OCI-LY7 (cell line): ENCODE results near the gene TELO2. TPM values are rescaled to one million over a fixed set of nuclear protein-coding genes. Genes with fewer than 3 reads are reported as not detected.

Experiments used
- Bru-seq: library from RNA; stranded (reverse); fragments of 400-500 nt; gene quantifications from one replicate; lab custom pipeline; 2021; lab: Mats Ljungman, UMichigan
- BruChase-seq, 2 experiments: library from RNA; stranded (reverse); fragments of 400-500 nt; gene quantifications; one replicate each; lab custom pipeline; 2021; lab: Mats Ljungman, UMichigan
- BruUV-seq: library from RNA; stranded (reverse); fragments of 400-500 nt; replicated peaks from 2 replicates; lab custom pipeline; 2021; lab: Mats Ljungman, UMichigan
- CTCF ChIA-PET: fragments of 300-600 bp; sonication (Branson Sonifier 250); formaldehyde crosslinking; loops from one replicate; lab custom pipeline; 2022; ENCODE audit warnings: antibody characterized with exemption; ENCODE audit not compliant: unreplicated experiment; lab: Charles Lee
- POLR2A ChIA-PET: fragments of 300-600 bp; sonication (Branson Sonifier 250); formaldehyde crosslinking; loops from one replicate; lab custom pipeline; 2022; ENCODE audit warnings: antibody characterized with exemption; lab: Charles Lee
- DNase-seq: peaks from one replicate; pipeline ENCODE4 v3.0.0-alpha.2; 2015; ENCODE audit warnings: low spot score
- H2AFZ ChIP-seq: fragments of 200-600 bp; sonication (generic), shearing (Covaris generic); 2 replicates; pipeline ENCODE4 v1.6.1; 2014; ENCODE audit warnings: mild to moderate bottlenecking, antibody characterized with exemption, low read length, moderate library complexity
- H3K27ac ChIP-seq: fragments of 200-600 bp; sonication (generic); 2 replicates; pipeline ENCODE4 v1.5.1; 2014; ENCODE audit warnings: mixed run types, low read depth, mild to moderate bottlenecking, moderate library complexity, low read length, inconsistent platforms; ENCODE audit not compliant: poor library complexity, severe bottlenecking
- H3K36me3 ChIP-seq: fragments of 200-600 bp; sonication (generic); 2 replicates; pipeline ENCODE4 v1.6.1; 2014; ENCODE audit warnings: mild to moderate bottlenecking, antibody characterized with exemption, low read length, moderate library complexity, mixed read lengths; ENCODE audit not compliant: insufficient read depth
- H3K4me1 ChIP-seq: fragments of 200-600 bp; sonication (generic); 2 replicates; pipeline ENCODE4 v1.5.1; 2014; ENCODE audit warnings: mild to moderate bottlenecking, low read length; ENCODE audit not compliant: insufficient read depth, poor library complexity, severe bottlenecking
- H3K4me2 ChIP-seq: fragments of 200-600 bp; sonication (generic); 2 replicates; pipeline ENCODE4 v1.6.1; 2014; ENCODE audit warnings: mild to moderate bottlenecking, low read length
- H3K4me3 ChIP-seq: fragments of 200-600 bp; sonication (generic); 2 replicates; pipeline ENCODE4 v1.5.1; 2014; ENCODE audit warnings: mild to moderate bottlenecking, low read depth, low read length; ENCODE audit not compliant: poor library complexity, severe bottlenecking
- H3K79me2 ChIP-seq: fragments of 200-600 bp; sonication (generic); 2 replicates; pipeline ENCODE4 v1.6.1; 2016; ENCODE audit warnings: low read depth, mild to moderate bottlenecking, low read length, moderate library complexity, mixed read lengths; ENCODE audit not compliant: insufficient read depth
- H3K9me2 ChIP-seq: fragments of 200-600 bp; sonication (generic); 2 replicates; pipeline ENCODE4 v1.6.1; 2016; ENCODE audit warnings: mild to moderate bottlenecking, low read length, mixed read lengths; ENCODE audit not compliant: insufficient read depth
- H3K9me3 ChIP-seq: fragments of 200-600 bp; sonication (generic); 2 replicates; pipeline ENCODE4 v1.6.1; 2014; ENCODE audit warnings: mild to moderate bottlenecking, mixed run types, low read length, mixed read lengths
- H4K20me1 ChIP-seq: fragments of 200-600 bp; sonication (generic); 2 replicates; pipeline ENCODE4 v1.6.1; 2014; ENCODE audit warnings: mild to moderate bottlenecking, antibody characterized with exemption, low read length, moderate library complexity, mixed read lengths; ENCODE audit not compliant: insufficient read depth
- EZH2phosphoT487 ChIP-seq: fragments of 200-600 bp; sonication (generic); IDR thresholded peaks from 2 replicates; pipeline ENCODE4 v1.6.1; 2018; ENCODE audit warnings: low read depth, borderline replicate concordance, mild to moderate bottlenecking, mixed run types, antibody characterized with exemption, low read length, moderate library complexity, mixed read lengths
- intact Hi-C: fragments of 100-400 bp; cut with micrococcal nuclease; formaldehyde crosslinking; loops from one replicate; pipeline ENCODE4 v1.10.0; 2022; ENCODE audit not compliant: unreplicated experiment
- long read RNA-seq: library from polyadenylated mRNA; stranded (forward); transcript quantifications from one replicate; pipeline ENCODE4 v2.0.0, GENCODE V29; 2022
- total RNA-seq, 2 experiments: library from RNA; depleted of rRNA in 1 of 2; stranded (reverse); fragments of >200 nt in 1 of 2; shearing (Covaris generic) in 1 of 2; gene quantifications; 2 replicates each; pipeline ENCODE4 v1.2.3, GENCODE V29; 2014 to 2022
- TF ChIP-seq, protein P1 (sequence below): fragments of 200-600 bp; sonication (generic); conservative IDR thresholded peaks from 2 replicates; pipeline ENCODE4 v1.5.1; 2014; ENCODE audit warnings: mild to moderate bottlenecking, antibody characterized with exemption, low read length, moderate library complexity, mixed read lengths

Gene TELO2
- total RNA-seq (2014; rRNA removed; shearing (Covaris generic)), result 43.5 and 58.2 TPM in 2 replicates
- 63.7 and 70.1 TPM in 2 replicates for total RNA-seq (2022)
- Bru-seq, nascent RNA, result percentile 57 among the genes with signal in this experiment
- percentile 69 among the genes with signal in this experiment for BruChase-seq, experiment 1, labeled RNA remaining after a 6-hour chase
- BruChase-seq, experiment 2, labeled RNA remaining after a 2-hour chase, result percentile 69 among the genes with signal in this experiment
- long read RNA-seq, transcript TELO2-201 (21 exons, 3,314 nt), result major isoform, 39 of 82 reads
- long read RNA-seq, partial matches to known transcripts, result 12 of 82 reads
- long read RNA-seq, other reads (novel, unspliced or antisense), result 30 of 82 reads

DNA sequence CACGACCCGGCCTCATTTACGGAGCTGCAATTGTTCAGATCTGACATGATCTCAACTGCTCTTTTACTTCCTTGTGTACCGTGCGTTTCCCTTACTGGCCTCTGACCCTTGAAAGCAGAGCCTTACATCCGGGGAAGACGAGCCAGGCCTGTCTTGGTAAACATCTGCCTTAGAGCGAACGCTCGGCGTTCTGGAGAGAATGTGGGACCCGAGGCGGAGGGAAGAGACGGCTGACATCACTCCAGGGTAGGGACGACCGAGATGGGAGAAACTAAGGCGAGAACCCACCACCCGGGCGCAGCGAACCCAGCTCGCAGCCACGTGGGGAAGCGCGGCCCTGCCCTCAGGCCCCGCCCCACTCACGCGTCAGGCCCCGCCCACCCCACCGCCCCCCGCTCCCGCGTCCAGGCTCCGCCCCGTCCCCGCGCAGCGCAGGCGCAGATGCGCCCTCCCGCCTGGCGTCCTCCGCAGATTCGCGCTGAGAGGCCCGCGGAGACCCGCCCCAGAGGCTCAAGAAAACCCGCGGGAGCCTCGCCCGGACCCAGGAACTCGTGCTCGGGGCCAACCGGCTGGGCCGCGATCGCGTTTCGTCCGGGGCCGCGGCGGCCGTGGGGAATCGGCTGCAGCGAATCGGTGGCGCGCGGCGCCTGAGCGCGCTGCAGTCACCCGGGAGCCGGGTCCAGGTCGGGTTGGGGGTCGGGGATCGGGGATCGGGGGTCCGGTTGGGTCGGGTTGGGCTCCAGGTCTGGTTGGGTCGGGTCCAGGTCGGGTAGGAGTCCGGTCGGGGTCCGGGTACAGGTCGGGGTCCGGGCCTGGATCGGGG is at the start of gene TELO2:
TSS of gene TELO2 (plus strand) at position 438 of the 823 bp plus-strand sequence. CDS start 922 bp downstream, outside the sequence.
- TF ChIP-seq EZH2phosphoT487, result no peak
- TF ChIP-seq, protein P1, sequence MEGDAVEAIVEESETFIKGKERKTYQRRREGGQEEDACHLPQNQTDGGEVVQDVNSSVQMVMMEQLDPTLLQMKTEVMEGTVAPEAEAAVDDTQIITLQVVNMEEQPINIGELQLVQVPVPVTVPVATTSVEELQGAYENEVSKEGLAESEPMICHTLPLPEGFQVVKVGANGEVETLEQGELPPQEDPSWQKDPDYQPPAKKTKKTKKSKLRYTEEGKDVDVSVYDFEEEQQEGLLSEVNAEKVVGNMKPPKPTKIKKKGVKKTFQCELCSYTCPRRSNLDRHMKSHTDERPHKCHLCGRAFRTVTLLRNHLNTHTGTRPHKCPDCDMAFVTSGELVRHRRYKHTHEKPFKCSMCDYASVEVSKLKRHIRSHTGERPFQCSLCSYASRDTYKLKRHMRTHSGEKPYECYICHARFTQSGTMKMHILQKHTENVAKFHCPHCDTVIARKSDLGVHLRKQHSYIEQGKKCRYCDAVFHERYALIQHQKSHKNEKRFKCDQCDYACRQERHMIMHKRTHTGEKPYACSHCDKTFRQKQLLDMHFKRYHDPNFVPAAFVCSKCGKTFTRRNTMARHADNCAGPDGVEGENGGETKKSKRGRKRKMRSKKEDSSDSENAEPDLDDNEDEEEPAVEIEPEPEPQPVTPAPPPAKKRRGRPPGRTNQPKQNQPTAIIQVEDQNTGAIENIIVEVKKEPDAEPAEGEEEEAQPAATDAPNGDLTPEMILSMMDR, result no peak
- Histone ChIP-seq H3K79me2 (peaks cover 7% of the 10 kb centered on the region; the same call in 1 of the 2 replicates), H4K20me1 (no peaks in the 10 kb centered on the region), H3K4me1 (peaks cover 16% of the 10 kb centered on the region), H3K4me3 (peak within 1 kb of the TSS; percentile 90), H3K9me2 (no peaks in the 10 kb centered on the region), H2AFZ (peak within 1 kb of the TSS; percentile 65), H3K36me3 (peaks cover 33% of the 10 kb centered on the region), H3K27ac (peak within 1 kb of the TSS; percentile 59), H3K4me2 (peak within 1 kb of the TSS; percentile 80), H3K9me3 (no peaks in the 10 kb centered on the region)
- peak; percentile 87 for DNase-seq
- BruUV-seq, result no TSS peak
- intact Hi-C loops, result loop anchor here (5.0 kb wide), 1 partner anchor 119 kb away; the partner anchor contains the start of genes CRAMP1 and IFT140
- CTCF ChIA-PET, result no interaction called here
- POLR2A ChIA-PET, result no interaction called here

DNA sequence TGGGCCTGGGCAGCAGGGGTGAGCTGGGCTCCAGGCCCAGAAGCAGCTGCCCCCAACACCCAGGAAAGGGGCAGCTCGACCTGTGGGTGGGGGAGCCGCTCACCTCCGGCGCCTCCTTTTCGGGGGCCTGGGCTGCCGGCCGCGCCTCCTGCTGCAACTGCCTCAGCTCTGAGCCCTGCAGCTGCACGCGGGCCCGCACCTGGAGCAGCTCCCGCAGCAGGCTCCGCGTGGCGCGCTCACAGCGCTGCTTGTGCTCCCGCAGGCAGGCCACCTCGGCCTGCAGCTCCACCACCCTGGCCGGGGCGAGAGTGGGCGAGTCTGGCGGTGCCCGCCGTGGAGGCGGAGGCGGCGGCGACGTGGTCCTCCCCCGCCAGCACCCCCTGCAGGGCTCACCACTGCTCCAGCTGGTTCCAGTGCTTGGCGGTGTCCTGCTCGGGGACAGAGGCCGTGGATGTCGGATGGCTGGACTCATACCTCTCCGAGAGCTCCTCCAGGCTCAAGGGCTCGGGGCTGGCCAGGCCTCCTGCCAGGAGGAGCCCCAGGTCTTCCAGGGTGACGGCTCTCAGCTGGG is 49.7 kb upstream of the TELO2 start:
- BruUV-seq, result no TSS peak
- intact Hi-C loops, result no loop called here
- Histone ChIP-seq H3K4me1 (no peaks in the 10 kb centered on the region), H3K4me2 (no peak overlapping the region), H3K4me3 (no peak overlapping the region), H3K79me2 (no peaks in the 10 kb centered on the region), H3K27ac (no peak overlapping the region), H3K9me3 (no peaks in the 10 kb centered on the region), H3K9me2 (no peaks in the 10 kb centered on the region), H3K36me3 (no peaks in the 10 kb centered on the region), H4K20me1 (no peaks in the 10 kb centered on the region), H2AFZ (no peak overlapping the region)
- DNase-seq, result no peak
- ChIA-PET POLR2A (no interaction called here), CTCF (interaction anchor here (0.5 kb wide), 1 partner anchor 36 kb away, joined by 4 read pairs; no protein-coding TSS in a partner anchor)
- TF ChIP-seq EZH2phosphoT487, result no peak
- TF ChIP-seq, protein P1, result no peak
